Colonic mucosa (tissue), 4 donors: ENCODE data around the gene AKR7A2. TPM values are rescaled to one million over a fixed set of nuclear protein-coding genes. Genes with fewer than 3 reads are reported as not detected.

Experiments
- DNase-seq: peaks from one replicate; pipeline ENCODE4 v3.0.0-alpha.2; 2020
- H3K27ac ChIP-seq: fragments of 200-600 bp; one replicate; pipeline ENCODE4 v1.8.0; 2021
- H3K27me3 ChIP-seq: fragments of 200-600 bp; one replicate; pipeline ENCODE4 v1.8.0; 2021
- H3K36me3 ChIP-seq: fragments of 200-600 bp; one replicate; pipeline ENCODE4 v1.8.0; 2021
- H3K4me1 ChIP-seq: fragments of 200-600 bp; one replicate; pipeline ENCODE4 v1.8.0; 2021; ENCODE audit warnings: mild to moderate bottlenecking
- H3K4me3 ChIP-seq: fragments of 200-600 bp; one replicate; pipeline ENCODE4 v1.8.0; 2021
- H3K9ac ChIP-seq, 2 donors: one replicate each; pipeline ENCODE4 v1.7.0; 2013; ENCODE audit warnings: control low read depth in 2 of 2, low read depth in 2 of 2, low read length in 2 of 2
- H3K9me3 ChIP-seq: fragments of 200-600 bp; one replicate; pipeline ENCODE4 v1.8.0; 2021
- intact Hi-C: fragments of 100-400 bp; cut with DNase I; formaldehyde crosslinking; loops from one replicate; pipeline ENCODE4 v1.14.1; 2022
- total RNA-seq, 2 donors: library from RNA; stranded (reverse); fragmentation: NEBNext Ultra II Directional in 1 of 2; extraction: Animal tissue kit (Norgen Biotek cat#: 25700) in 1 of 2; gene quantifications; one replicate each; pipeline ENCODE4 v1.2.1, GENCODE V29; 2021
- TF ChIP-seq, protein P1 (sequence below): fragments of 200-600 bp; IDR thresholded peaks from one replicate; pipeline ENCODE4 v1.8.0; 2022; ENCODE audit warnings: antibody characterized with exemption, mild to moderate bottlenecking
- donor health status: healthy.
- donor health status: DM: no; HTN: no; CAD: no.
- donor health status: DM: no; HTN: no; CAD: no.

The AKR7A2 gene
- total RNA-seq, 2 donors from 2014 or later, result 112 to 129 TPM

- Histone ChIP-seq H3K4me3 (no peak overlapping the region), H3K4me1 (no peaks in the 10 kb centered on the region), H3K9ac (no peak overlapping the region), H3K27me3 (no peaks in the 10 kb centered on the region), H3K36me3 (no peaks in the 10 kb centered on the region), H3K27ac (no peak overlapping the region), H3K9me3 (no peaks in the 10 kb centered on the region)
- TF ChIP-seq, protein P1, sequence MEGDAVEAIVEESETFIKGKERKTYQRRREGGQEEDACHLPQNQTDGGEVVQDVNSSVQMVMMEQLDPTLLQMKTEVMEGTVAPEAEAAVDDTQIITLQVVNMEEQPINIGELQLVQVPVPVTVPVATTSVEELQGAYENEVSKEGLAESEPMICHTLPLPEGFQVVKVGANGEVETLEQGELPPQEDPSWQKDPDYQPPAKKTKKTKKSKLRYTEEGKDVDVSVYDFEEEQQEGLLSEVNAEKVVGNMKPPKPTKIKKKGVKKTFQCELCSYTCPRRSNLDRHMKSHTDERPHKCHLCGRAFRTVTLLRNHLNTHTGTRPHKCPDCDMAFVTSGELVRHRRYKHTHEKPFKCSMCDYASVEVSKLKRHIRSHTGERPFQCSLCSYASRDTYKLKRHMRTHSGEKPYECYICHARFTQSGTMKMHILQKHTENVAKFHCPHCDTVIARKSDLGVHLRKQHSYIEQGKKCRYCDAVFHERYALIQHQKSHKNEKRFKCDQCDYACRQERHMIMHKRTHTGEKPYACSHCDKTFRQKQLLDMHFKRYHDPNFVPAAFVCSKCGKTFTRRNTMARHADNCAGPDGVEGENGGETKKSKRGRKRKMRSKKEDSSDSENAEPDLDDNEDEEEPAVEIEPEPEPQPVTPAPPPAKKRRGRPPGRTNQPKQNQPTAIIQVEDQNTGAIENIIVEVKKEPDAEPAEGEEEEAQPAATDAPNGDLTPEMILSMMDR, result no peak
- intact Hi-C loops, result no loop called here
- no peak for DNase-seq
Observed at GRCh38 chr1:19329188-19329587, 17.2 kb upstream of the AKR7A2 start.

DNA sequence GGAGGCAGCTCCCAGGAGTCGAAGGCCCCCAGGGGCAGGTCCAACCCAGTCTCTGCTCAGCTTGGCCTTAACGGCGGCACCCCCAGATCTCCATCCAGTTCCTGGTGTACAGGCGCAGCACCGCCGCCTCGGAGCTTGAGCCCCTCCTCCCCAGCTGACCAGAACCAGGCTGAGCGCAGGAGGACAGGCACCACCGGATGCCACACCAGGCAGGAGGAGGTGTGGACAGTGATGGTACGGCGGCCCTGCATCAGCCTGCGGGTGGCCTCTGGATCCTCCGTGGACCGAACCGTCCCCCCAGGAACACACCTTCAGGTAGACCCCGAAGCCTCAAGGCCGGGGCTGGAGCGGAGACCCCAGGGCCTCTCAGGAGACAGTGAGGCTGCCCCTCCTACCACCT, 16.5 kb upstream of the AKR7A2 start:
- intact Hi-C loops, result no loop called here
- H3K9me3 ChIP-seq, result no peaks in the 10 kb centered on the region
- TF ChIP-seq, protein P1, result no peak
- H3K27me3 ChIP-seq, result no peaks in the 10 kb centered on the region
- no peaks in the 10 kb centered on the region for H3K4me1 ChIP-seq
- H3K4me3 ChIP-seq, result no peak overlapping the region
- no peak for DNase-seq
- H3K9ac ChIP-seq, result no peak overlapping the region
- no peak overlapping the region for H3K27ac ChIP-seq
- no peaks in the 10 kb centered on the region for H3K36me3 ChIP-seq

DNA sequence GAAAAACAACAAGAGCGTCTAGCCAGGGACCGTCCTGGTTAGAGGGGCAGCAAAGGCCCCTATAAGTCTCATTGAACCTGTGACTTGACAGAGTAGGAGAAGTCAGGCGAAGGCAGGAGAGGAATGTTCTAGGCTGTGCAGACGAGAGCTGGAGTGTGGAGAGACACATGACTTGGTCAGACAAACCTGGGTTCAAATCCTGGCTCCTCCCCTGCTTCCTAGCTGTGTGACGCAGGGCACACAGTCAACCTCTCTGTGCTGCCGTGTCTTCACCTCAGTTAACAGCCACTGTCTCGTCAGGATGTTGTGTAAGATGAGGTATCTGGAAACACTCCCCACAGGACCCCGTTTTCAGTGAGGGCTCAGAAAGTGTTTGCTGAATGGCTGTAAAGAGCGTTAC, 15.8 kb upstream of the AKR7A2 start:
- no peak for DNase-seq
- intact Hi-C loops, result no loop called here
- Histone ChIP-seq H3K27me3 (no peaks in the 10 kb centered on the region), H3K36me3 (no peaks in the 10 kb centered on the region), H3K4me3 (no peak overlapping the region), H3K27ac (no peak overlapping the region), H3K4me1 (no peaks in the 10 kb centered on the region), H3K9me3 (no peaks in the 10 kb centered on the region), H3K9ac (no peak overlapping the region)
- TF ChIP-seq, protein P1, result no peak

DNA sequence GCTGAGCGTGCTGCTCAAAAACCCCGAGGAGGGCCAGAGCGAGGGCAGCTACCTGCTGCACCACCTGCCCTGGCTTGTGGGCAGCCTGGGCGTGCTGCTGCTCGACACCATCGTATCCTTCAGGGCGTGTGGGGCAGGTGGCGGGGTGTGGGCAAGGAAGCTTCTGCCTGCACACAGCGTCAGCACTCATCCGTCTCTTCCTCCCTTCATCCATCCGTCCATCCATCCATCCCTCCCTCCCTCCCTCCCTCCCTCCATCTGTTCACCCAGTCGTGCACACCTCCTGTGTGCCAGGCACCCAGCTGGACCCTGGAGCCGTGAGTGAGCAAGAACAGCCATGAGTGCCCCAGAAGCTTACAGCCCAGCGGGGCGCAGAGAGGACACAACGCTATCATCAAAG, 15.4 kb upstream of the AKR7A2 start:
- no peaks in the 10 kb centered on the region for H3K4me1 ChIP-seq
- H3K9ac ChIP-seq, result no peak overlapping the region
- H3K9me3 ChIP-seq, result no peaks in the 10 kb centered on the region
- TF ChIP-seq, protein P1, result no peak
- H3K36me3 ChIP-seq, result no peaks in the 10 kb centered on the region
- H3K27me3 ChIP-seq, result no peaks in the 10 kb centered on the region
- H3K4me3 ChIP-seq, result no peak overlapping the region
- no peak overlapping the region for H3K27ac ChIP-seq
- intact Hi-C loops, result no loop called here
- no peak for DNase-seq

GRCh38 chr1:19326748-19327065, 14.8 kb upstream of the AKR7A2 start:
- DNase-seq, result no peak
- no peaks in the 10 kb centered on the region for H3K36me3 ChIP-seq
- TF ChIP-seq, protein P1, result no peak
- H3K9me3 ChIP-seq, result no peaks in the 10 kb centered on the region
- intact Hi-C loops, result no loop called here
- no peaks in the 10 kb centered on the region for H3K4me1 ChIP-seq
- no peaks in the 10 kb centered on the region for H3K27me3 ChIP-seq
- no peak overlapping the region for H3K4me3 ChIP-seq
- no peak overlapping the region for H3K9ac ChIP-seq
- H3K27ac ChIP-seq, result no peak overlapping the region
